Thymus (tissue), 14 donors: ENCODE measurements around the gene PON3. TPM values are rescaled to one million over a fixed set of nuclear protein-coding genes. Genes with fewer than 3 reads are reported as not detected.
A peak's percentile ranks its signal among the peaks of the same experiment; 100 is the strongest.

ENCODE experiments used
- DNase-seq, 9 donors: peaks; one replicate each; pipeline ENCODE4 v3.0.0-alpha.2; 2013; ENCODE audit warnings: low spot score in 9 of 9, low read depth in 6 of 9, missing footprints in 1 of 9
- H3K27ac ChIP-seq, 2 donors: one replicate each; pipeline ENCODE4 v1.5.1; 2013; ENCODE audit warnings: control low read depth in 1 of 2, low read depth in 1 of 2, low read length in 1 of 2, mild to moderate bottlenecking in 1 of 2, moderate library complexity in 1 of 2
- H3K27me3 ChIP-seq, 2 donors: one replicate each; pipeline ENCODE4 v1.5.1; 2013; ENCODE audit warnings: low read length in 1 of 2; ENCODE audit not compliant: control insufficient read depth in 2 of 2, insufficient read depth in 1 of 2
- H3K36me3 ChIP-seq, 2 donors: one replicate each; pipeline ENCODE4 v1.5.1; 2013; ENCODE audit warnings: low read length in 1 of 2, mild to moderate bottlenecking in 1 of 2, moderate library complexity in 1 of 2; ENCODE audit not compliant: control insufficient read depth in 2 of 2, insufficient read depth in 2 of 2
- H3K4me1 ChIP-seq, 2 donors: one replicate each; pipeline ENCODE4 v1.5.1; 2013; ENCODE audit warnings: low read length in 2 of 2; ENCODE audit not compliant: control insufficient read depth in 2 of 2, insufficient read depth in 2 of 2
- H3K4me3 ChIP-seq, 2 donors: one replicate each; pipeline ENCODE4 v1.5.1; 2013; ENCODE audit warnings: low read length in 2 of 2, control low read depth in 1 of 2, mild to moderate bottlenecking in 1 of 2
- H3K9me3 ChIP-seq, 2 donors: one replicate each; pipeline ENCODE4 v1.5.1; 2013; ENCODE audit warnings: low read length in 1 of 2, mild to moderate bottlenecking in 1 of 2; ENCODE audit not compliant: control insufficient read depth in 2 of 2, insufficient read depth in 1 of 2
- WGBS: extraction: QIAGEN DNeasy Blood & Tissue Kit; methylation state at CpG from one replicate; pipeline ENCODE4 v1.1.7; 2013; 5-methylcytosine and 5-hydroxymethylcytosine counted together
- long read RNA-seq, 10 donors: transcript quantifications; one replicate each; lab custom pipeline, GENCODE V29; 2026
- polyA plus RNA-seq: library from polyadenylated mRNA; stranded (reverse); fragments of 200-250 nt; gene quantifications from one replicate; pipeline ENCODE4 v1.2.3, GENCODE V29; 2013
- total RNA-seq: library from RNA; stranded (reverse); fragments of 120-200 nt; gene quantifications from one replicate; pipeline ENCODE4 v1.2.4, GENCODE V29; 2013
- donor health status: healthy.

Gene PON3
- total RNA-seq = 3.2 TPM
- 5.5 TPM for polyA plus RNA-seq
- long read RNA-seq, donor 1 = 0 reads
- long read RNA-seq, donor 2 = 0 reads
- long read RNA-seq, donor 3 = 0 reads
- long read RNA-seq, donor 4 = 0 reads
- long read RNA-seq, donor 5, partial matches to known transcripts = 0 of 1 reads
- long read RNA-seq, donor 5, other reads (novel, unspliced or antisense) = 0 of 1 reads
- long read RNA-seq, donor 6, partial matches to known transcripts = 0 of 3 reads
- long read RNA-seq, donor 6, other reads (novel, unspliced or antisense) = 0 of 3 reads
- long read RNA-seq, donor 7 = 0 reads
- long read RNA-seq, donor 8 = 0 reads
- long read RNA-seq, donor 9 = 0 reads
- long read RNA-seq, donor 10, partial matches to known transcripts = 0 of 1 reads
- long read RNA-seq, donor 10, other reads (novel, unspliced or antisense) = 0 of 1 reads

GRCh38 chr7:95396136-95397032 is at the start of gene PON3:
TSS of gene PON3 (minus strand) at chr7:95396375. CDS start at chr7:95396350, 25 bp downstream.
- Histone ChIP-seq H3K27ac (no peak within 1 kb of the TSS), H3K9me3 (peaks cover 0 to 3% of the 10 kb centered on the region in 2 donors), H3K4me1 (peaks cover 4 to 9% of the 10 kb centered on the region in 2 donors), H3K27me3 (peaks cover 0 to 7% of the 10 kb centered on the region in 2 donors), H3K36me3 (no peaks in the 10 kb centered on the region), H3K4me3 (peak within 1 kb of the TSS; percentile 54 to 62)
- DNase-seq = peak; percentile 21 to 79 (median 44)
- WGBS = 10% methylated on average over 68 of the region's 68 CpGs

- 92% methylated on average over 2 of the region's 2 CpGs for whole genome bisulfite sequencing
- Histone ChIP-seq H3K9me3 (no peaks in the 10 kb centered on the region), H3K36me3 (no peaks in the 10 kb centered on the region), H3K27ac (no peak overlapping the region), H3K4me1 (no peaks in the 10 kb centered on the region), H3K27me3 (no peaks in the 10 kb centered on the region), H3K4me3 (no peak overlapping the region)
- no peak for DNase-seq
Measured at GRCh38 chr7:95444796-95445195, 48.6 kb upstream of the PON3 start.

- 83% methylated on average over 7 of the region's 7 CpGs for WGBS
- no peak overlapping the region for H3K27ac ChIP-seq
Measured at GRCh38 chr7:95441042-95441823, 45.1 kb upstream of the PON3 start.

GRCh38 chr7:95440394-95441038 is 44.3 kb upstream of the PON3 start:
- no peaks in the 10 kb centered on the region for H3K36me3 ChIP-seq
- H3K4me1 ChIP-seq = no peaks in the 10 kb centered on the region
- WGBS = 95% methylated on average over 3 of the region's 3 CpGs
- no peak overlapping the region for H3K27ac ChIP-seq
- no peaks in the 10 kb centered on the region for H3K9me3 ChIP-seq
- no peaks in the 10 kb centered on the region for H3K27me3 ChIP-seq
- H3K4me3 ChIP-seq = no peak overlapping the region
- DNase-seq = no peak

More at GRCh38 chr7:95441042-95441823, 45.1 kb upstream of the PON3 start:
- Histone ChIP-seq H3K36me3 (no peaks in the 10 kb centered on the region), H3K27me3 (no peaks in the 10 kb centered on the region), H3K4me1 (no peaks in the 10 kb centered on the region), H3K4me3 (no peak overlapping the region), H3K9me3 (no peaks in the 10 kb centered on the region)
- no peak for DNase-seq

- WGBS = 81% methylated on average over 4 of the region's 4 CpGs
Measured at GRCh38 chr7:95436407-95436806, 40.2 kb upstream of the PON3 start.

GRCh38 chr7:95435422-95435780 is 39.2 kb upstream of the PON3 start:
- DNase-seq = no peak
- Histone ChIP-seq H3K4me1 (peaks cover 4 to 6% of the 10 kb centered on the region in 2 donors), H3K36me3 (no peaks in the 10 kb centered on the region), H3K27me3 (no peaks in the 10 kb centered on the region), H3K4me3 (peak overlapping the region; percentile 50 to 83), H3K9me3 (no peaks in the 10 kb centered on the region), H3K27ac (peak overlapping the region in 1 of 2 donors; percentile 67)
- WGBS = 68% methylated on average over 9 of the region's 9 CpGs

More at GRCh38 chr7:95436407-95436806, 40.2 kb upstream of the PON3 start:
- H3K4me1 ChIP-seq = peaks cover 4 to 6% of the 10 kb centered on the region in 2 donors
- H3K36me3 ChIP-seq = no peaks in the 10 kb centered on the region
- H3K27ac ChIP-seq = no peak overlapping the region
- no peaks in the 10 kb centered on the region for H3K9me3 ChIP-seq
- DNase-seq = no peak
- no peak overlapping the region for H3K4me3 ChIP-seq
- no peaks in the 10 kb centered on the region for H3K27me3 ChIP-seq

GRCh38 chr7:95434557-95435421 is 38.6 kb upstream of the PON3 start, which contains the start of gene PON2:
TSS of gene PON2 (minus strand) at chr7:95435028. CDS start at chr7:95434951, 77 bp downstream.
- WGBS = 1% methylated on average over 58 of the region's 58 CpGs
- Histone ChIP-seq H3K36me3 (no peaks in the 10 kb centered on the region), H3K4me1 (peaks cover 4 to 6% of the 10 kb centered on the region in 2 donors), H3K27me3 (no peaks in the 10 kb centered on the region), H3K4me3 (peak within 1 kb of the TSS; percentile 50 to 83), H3K27ac (peak within 1 kb of the TSS; percentile 70 to 86), H3K9me3 (no peaks in the 10 kb centered on the region)
- DNase-seq = peak; percentile 19 to 69 (median 41)
